T-helper 1 cell (primary cell): ENCODE measurements around the gene GABRR1.

Experiments used
- DNase-seq, 5 donors: peaks; one replicate each; pipeline ENCODE4 v3.0.0-alpha.2; 2012 to 2020

Gene GABRR1

GRCh38 chr6:89214197-89214596 is 3.0 kb downstream of the GABRR1 start:
- no peak for DNase-seq

- no peak for DNase-seq
Observed at GRCh38 chr6:89212472-89212871, 4.7 kb downstream of the GABRR1 start.

- DNase-seq = no peak
Observed at GRCh38 chr6:89209457-89209856, 7.7 kb downstream of the GABRR1 start.

- DNase-seq = no peak
Observed at GRCh38 chr6:89208551-89208950, 8.6 kb downstream of the GABRR1 start.

GRCh38 chr6:89205819-89206218 is 11.3 kb downstream of the GABRR1 start:
- DNase-seq = no peak

- no peak for DNase-seq
Observed at GRCh38 chr6:89204096-89204495, 13.1 kb downstream of the GABRR1 start.

GRCh38 chr6:89200706-89201215 is 16.4 kb downstream of the GABRR1 start:
- DNase-seq = no peak

- no peak for DNase-seq
Observed at GRCh38 chr6:89199579-89199978, 17.6 kb downstream of the GABRR1 start.

- DNase-seq = no peak
Observed at GRCh38 chr6:89198235-89198634, 18.9 kb downstream of the GABRR1 start.

GRCh38 chr6:89197141-89197540 is 20.0 kb downstream of the GABRR1 start:
- DNase-seq = no peak

GRCh38 chr6:89194559-89194958 is 22.6 kb downstream of the GABRR1 start:
- no peak for DNase-seq

- DNase-seq = no peak
Observed at GRCh38 chr6:89190741-89191140, 26.4 kb downstream of the GABRR1 start.

GRCh38 chr6:89187504-89187903 is 29.7 kb downstream of the GABRR1 start:
- no peak for DNase-seq

- DNase-seq = no peak
Observed at GRCh38 chr6:89186762-89187161, 30.4 kb downstream of the GABRR1 start.

GRCh38 chr6:89184344-89184743 is 32.8 kb downstream of the GABRR1 start:
- no peak for DNase-seq

- DNase-seq = no peak
Observed at GRCh38 chr6:89183294-89183693, 33.9 kb downstream of the GABRR1 start.

- DNase-seq = no peak
Observed at GRCh38 chr6:89180971-89181370, 36.2 kb downstream of the GABRR1 start.

- DNase-seq = no peak
Observed at GRCh38 chr6:89180112-89180511, 37.0 kb downstream of the GABRR1 start.

GRCh38 chr6:89173634-89174033 is 43.5 kb downstream of the GABRR1 start:
- no peak for DNase-seq

GRCh38 chr6:89172131-89172530 is 45.0 kb downstream of the GABRR1 start:
- no peak for DNase-seq

GRCh38 chr6:89162047-89162371 is 55.1 kb downstream of the GABRR1 start:
- DNase-seq = no peak

- no peak for DNase-seq
Observed at GRCh38 chr6:89161326-89162046, 55.7 kb downstream of the GABRR1 start.

- DNase-seq = no peak
Observed at GRCh38 chr6:89160331-89161092, 56.6 kb downstream of the GABRR1 start.

GRCh38 chr6:89154131-89154530 is 63.0 kb downstream of the GABRR1 start:
- no peak for DNase-seq
